Measurements from ENCODE around the gene IL22RA1.
A peak's percentile ranks its signal among the peaks of the same experiment; 100 is the strongest.

IL22RA1 gene

DNA sequence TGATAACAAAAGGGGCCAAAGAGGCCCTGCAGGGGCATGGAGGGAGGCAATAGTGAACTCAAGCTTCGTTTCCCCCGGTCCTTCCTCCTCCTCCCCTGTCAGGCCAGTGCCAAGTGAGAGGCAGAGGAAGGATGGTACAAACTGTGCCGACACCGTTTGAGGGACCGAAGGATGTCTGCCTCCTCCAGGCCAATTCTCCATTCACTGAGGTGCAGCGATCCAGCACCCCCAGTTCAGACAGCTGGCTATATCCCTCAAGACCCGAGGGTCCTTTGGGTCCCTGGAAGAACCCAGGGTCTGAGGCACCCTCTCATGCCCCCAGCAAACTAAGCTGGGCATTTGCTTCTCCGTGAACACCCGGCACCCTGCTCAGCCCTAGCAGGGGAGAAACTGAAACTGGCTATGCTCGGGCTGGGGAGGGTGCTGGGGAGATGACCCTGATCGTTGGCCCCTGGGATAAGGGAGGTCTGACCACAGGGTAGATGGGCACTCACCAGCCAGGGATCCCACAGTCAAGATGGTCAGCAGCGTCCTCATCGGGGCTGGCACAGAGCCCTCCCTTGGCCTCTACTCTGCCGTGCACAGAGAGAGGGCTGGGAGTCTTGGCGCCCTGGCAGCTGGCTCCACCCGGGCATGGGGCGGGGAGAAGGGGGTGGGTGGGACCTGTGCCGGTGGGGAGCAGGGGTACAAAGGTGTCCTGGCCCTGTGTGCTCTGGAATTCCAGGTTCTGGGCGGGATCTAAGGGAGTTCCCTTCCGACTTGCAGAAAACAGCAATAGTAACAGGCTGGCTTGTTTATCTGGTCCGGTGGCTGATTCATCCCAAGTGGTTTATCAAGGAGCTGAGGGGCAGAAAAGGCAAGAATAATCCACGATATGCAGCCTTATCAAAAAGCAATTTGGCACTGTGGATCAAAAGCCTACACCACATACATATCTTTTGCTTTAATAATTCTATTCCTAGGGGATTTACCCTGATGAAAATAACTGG, at the start of gene IL22RA1:
Gene IL22RA1 (minus strand): TSS at position 595 of the 989 bp plus-strand sequence. CDS start 58 bp downstream, at position 537.
- DNase-seq, result no peak

- peak; percentile 80 to 93 (median 89) for DNase-seq
Measured at GRCh38 chr1:24191860-24192259, 48.9 kb upstream of the IL22RA1 start.

DNA sequence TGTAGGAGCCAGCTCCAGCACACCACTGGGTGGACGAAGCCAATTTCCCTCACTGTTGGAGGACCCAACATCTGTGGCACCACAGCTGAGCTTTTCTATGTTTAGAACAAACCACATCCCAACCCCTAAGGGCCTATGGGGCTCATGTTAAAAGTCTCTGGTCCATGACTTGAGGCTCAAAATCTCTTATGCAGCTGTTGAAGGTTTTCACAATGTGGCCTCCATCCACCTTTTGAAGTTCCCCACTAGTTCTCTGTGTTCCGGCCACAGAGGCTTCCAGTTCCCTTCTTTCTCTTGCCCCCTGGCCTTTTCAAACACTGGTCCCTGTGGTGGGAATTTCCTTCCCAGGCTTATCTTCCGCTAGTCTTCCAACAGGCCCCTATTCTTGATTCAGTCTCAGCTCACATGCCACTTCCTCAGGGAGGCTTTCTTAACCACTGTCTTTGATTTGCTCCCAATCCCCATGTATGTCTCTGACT, 48.1 kb upstream of the IL22RA1 start:
- peak; percentile 48 to 62 (median 52) for DNase-seq

DNA sequence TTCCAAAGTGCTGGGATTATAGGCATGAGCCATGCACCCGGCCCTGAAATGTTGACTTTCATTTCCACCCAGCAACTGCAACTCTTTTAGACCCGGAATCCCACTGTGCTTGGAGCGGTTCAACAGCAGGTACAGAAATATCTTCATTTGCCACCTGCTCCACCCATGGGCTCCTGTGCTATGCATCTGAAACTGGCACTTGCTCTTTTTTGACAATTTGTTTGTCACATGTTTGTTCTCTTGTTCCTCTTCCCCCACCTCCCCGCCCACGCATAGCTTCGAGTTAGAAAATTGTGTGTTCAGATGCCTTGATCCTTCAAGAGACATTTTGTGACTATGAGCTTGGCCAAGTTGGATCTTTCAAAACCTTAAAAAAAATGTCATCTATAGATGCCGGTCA, 46.6 kb upstream of the IL22RA1 start:
- DNase-seq, result peak; percentile 71 to 91 (median 86)

DNA sequence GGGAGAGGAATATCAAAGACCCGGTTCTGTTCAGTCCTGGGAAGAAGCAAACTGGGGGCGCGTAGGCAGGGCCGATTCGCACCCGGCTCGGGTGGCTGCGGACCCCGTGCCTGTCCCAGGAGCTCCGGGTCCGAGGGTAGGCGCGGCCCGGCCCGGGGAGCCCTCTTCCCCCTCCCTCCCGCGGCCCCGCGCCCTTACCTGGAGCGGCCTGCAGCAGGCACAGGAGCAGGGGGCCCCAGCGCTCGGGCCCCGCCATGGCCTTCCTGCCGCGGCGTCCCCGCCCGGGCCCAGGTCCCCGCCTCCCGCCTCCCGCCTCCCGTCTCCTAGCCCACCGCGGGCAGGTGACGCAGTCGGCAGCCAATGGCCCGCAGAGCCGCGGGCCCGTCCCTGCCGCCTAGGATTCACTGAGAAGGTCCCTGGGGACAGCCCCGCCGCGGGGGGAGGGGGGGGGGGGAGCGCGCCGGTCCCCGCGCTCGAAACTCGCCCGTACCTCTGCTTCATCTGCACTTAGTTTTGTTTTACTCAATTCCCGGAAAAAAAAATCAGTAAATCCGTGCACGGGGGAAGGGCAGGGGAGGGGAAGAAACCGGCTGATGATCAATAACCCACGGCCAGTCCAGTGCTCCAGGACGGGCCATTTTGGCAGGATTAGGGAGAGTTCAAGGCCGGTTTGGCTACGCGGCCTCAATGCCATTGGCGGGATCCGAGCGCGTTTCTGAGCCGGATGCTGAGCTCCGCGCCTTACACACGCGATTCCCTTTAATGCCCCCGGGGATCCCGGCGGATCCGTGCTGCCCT, 44.3 kb upstream of the IL22RA1 start, which contains the start of gene IFNLR1:
Gene IFNLR1 (minus strand): TSS at position 297 of the 798 bp plus-strand sequence. CDS start 41 bp downstream, at position 256.
- peak; percentile 39 to 75 (median 43) for DNase-seq

DNA sequence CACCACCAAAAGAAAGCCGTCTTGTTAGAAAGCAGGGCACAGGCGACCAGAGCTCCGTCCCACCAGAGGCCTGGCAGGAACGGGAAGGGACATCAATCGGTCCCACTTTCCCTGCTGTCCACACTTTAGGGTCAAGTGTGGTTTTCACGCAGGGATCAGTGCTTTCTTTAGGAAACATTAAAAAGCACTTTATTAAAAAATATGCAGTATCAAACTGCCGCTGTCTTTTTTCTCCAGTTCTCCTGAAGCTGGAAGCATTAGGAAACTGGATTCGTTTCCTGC, 43.7 kb upstream of the IL22RA1 start:
- no peak for DNase-seq

- DNase-seq, result no peak
Measured at GRCh38 chr1:24186031-24186710, 43.2 kb upstream of the IL22RA1 start.

GRCh38 chr1:24185076-24185475, 42.1 kb upstream of the IL22RA1 start:
- no peak for DNase-seq

DNA sequence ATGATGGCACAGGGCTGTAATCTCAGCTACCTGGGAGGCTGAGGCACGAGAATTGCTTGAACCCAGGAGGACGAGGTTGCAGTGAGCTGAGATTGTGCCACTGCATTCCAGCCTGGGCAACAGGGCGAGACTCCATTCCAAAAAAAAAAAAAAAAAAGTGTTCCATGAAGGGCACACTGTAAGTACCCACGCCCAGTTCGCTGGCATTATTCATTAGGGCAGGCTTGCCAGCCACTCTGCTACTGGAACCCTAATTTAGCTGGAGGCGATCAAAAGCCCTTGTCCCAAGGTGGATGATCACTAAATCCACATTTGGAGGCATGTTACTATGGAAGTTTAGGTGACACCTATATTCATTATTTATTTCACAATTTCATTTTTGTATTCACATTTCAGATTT, 39.1 kb upstream of the IL22RA1 start:
- no peak for DNase-seq

- no peak for DNase-seq
Measured at GRCh38 chr1:24181619-24182018, 38.7 kb upstream of the IL22RA1 start.

DNA sequence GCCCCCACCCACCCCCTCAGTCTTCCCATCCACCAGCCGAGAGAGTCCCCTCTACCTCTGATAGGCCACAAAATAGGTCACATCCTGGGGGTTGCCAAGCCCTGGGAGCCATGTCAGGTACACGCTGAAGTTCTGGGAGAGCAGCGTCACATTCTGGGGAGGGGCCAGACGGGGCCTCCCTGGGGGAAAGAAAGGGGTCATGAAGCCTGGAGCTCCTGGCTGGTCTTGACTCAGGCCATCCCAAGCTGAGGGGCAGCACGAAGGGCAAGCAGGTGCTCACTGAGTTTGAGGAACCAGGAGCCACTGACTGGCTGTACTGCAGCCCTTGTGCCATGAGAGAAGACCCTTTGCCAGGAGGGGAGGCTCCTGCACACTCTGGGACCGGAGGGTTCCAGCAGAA, 37.7 kb upstream of the IL22RA1 start:
- DNase-seq, result no peak

GRCh38 chr1:24179251-24179840, 36.4 kb upstream of the IL22RA1 start:
- DNase-seq, result peak; percentile 37 to 48 (median 38)

- no peak for DNase-seq
Measured at GRCh38 chr1:24178407-24178806, 35.5 kb upstream of the IL22RA1 start.

DNA sequence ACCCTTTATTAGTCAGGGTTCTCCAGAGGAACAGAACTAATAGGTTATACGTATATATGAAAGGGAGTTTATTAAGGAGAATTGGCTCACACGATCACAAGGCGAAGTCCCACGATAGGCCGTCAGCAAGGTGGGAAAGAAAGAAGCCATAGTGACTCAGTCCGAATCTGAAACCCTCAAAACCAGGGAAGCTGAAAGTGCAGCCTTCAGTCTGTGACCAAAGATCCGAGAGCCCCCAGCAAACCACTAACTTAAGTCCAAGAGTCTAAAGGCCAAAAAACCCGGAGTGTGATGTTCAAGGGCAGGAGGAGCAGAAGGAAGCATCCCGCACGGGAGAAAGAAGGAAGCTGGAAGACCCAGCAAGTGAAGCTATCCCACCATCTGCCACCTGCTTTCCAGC, 34.2 kb upstream of the IL22RA1 start:
- DNase-seq, result no peak

DNA sequence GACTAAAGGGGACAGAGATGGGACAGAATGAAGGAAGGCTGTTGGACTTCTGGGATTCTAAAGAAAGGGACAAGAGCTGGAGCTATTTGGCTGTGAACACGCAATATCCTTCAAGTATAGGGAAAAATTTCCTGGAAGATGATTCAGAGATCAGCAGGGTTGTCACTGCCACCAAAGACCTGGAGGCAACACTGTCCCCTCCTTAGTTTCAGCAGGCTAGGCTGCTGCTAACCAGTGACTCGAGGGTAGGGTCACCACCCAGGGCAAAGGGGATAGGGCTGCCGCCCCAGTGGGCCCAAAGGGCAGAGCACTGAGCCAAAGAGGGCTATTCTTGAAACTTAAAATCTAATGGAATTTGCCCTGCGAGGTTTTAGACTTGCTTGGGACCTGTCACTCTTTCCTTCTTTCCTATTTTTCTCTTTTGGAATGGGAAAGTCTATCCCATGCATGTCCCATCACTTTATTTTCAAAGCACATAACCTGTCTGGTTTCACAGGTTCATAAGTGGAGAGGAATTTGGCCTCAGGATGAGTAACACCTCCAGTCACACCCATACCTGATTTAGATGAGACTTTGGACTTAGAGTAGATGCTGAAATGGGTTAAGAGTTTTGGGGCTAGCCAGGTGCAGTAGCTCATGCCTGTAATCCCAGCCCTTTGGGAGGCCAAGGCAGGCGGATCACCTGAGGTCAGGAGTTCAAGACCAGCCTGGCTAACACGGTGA, 32.3 kb upstream of the IL22RA1 start:
- no peak for DNase-seq

- DNase-seq, result peak in 1 of 3 donors; percentile 35
Measured at GRCh38 chr1:24173638-24174575, 31.0 kb upstream of the IL22RA1 start.

DNA sequence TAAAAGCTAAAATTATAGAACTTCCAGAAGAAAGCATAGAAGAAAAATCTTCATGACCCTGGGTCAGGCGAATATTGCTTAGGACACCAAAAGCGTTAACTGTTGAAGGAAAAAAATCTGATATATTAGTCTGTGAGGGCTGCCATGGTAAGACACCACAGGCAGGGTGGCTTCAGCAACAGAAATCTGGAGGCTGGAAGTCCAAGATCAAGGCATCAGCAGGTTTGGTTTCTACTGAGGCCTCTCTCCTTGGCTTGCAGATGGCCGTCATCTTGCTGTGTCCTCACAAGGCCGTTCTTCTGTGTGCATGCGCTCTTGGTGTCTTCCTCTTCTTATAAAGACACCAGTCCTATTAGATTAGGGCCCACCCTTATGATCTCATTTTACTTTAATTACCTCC, 29.7 kb upstream of the IL22RA1 start:
- no peak for DNase-seq

GRCh38 chr1:24169286-24169685, 26.3 kb upstream of the IL22RA1 start:
- DNase-seq, result no peak

DNA sequence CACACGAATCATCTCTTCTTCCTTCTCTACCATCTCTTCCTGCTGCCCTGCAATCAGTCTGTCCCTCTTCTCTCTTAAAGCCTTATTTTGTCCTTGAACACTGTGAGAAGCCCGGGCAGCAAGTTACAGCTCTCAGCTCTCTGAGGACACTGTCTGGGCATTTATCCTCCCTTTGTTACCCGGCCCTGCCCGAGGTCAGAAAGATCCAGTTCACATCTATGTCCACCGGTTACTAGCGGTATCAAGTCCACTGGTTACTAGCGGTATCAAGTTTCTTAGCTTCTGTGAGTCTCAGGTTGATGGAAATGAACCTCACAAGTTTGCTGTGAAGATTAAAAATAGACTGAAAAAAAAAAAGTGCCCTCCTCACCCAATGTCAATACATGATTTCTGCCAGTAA, 25.3 kb upstream of the IL22RA1 start:
- DNase-seq, result no peak

- no peak for DNase-seq
Measured at GRCh38 chr1:24167008-24167407, 24.1 kb upstream of the IL22RA1 start.

DNA sequence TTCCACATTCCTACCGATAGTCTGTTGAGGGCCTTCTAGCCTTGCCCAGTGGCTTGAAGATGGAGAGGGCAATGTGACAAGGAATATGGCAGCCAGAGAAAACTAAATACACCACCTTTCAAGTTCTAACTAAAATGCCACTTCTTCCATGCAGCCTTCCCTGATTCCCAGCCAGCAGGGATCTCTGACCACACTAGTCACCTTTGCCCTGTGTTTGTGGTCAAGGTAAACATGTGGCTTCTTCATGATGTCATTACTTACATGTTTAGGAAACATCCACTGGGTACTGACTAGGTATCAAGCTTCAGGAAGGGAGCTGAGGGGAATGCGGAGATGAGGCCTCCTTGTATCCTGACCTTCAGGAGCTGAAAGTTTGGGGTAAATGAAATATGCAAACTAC, 22.6 kb upstream of the IL22RA1 start:
- DNase-seq, result no peak

Data from suppressor macrophage treated with lipopolysaccharide for 1 hour (primary cell).